ENCODE measurements around the gene CDC42BPG. TPM values are rescaled to one million over a fixed set of nuclear protein-coding genes. Genes with fewer than 3 reads are reported as not detected.

Gene CDC42BPG
- total and polyA plus RNA-seq, 9 of the 15 experiments (the other 6 are each of a cell fraction or from before 2014, with no cell fraction given), result 0.04 to 8.8 (median 2.1) TPM

DNA sequence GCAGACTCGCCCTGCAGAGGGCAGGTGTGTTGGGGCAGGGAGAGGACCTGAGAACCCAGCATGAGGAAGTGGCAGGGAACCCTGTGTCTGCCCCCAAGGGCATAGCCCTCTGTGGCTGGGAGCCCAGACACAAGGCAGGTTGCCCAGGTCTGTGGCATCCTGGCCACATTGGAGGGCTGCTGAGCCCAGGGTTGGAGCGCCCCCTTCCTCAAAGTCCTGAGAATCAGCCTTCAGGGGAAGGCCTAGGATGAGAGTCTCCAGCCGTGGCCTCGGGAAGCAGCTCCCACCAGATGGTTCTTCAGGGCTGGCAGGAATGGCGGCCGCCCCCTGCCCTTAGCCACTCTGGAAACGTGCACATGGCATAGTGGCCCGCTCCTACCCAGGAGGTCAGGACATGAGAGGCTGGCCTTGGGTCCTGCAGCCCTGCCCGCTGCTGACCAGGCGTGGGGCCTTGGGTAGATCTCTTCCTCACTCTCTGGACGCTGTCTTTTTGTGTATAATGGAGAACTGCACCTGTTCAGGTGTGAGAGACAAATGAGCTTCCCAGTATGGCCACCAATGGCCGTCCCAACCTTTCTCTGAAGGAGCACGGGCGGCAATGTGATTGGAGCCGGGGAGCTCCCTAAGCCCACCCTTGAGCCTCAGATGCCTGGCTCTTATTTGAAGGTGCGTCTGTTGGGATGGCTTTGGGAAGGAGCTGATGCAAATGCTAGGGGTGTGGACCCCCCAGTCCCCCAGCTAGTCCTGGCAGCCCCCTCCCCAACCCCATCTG, 4.6 kb upstream of the CDC42BPG start:
- Histone ChIP-seq H3K79me2 (ENCODE audit: control insufficient read depth, insufficient read depth, low read length) (peaks cover 2% of the 10 kb centered on the region; the same call in 2 of the 3 replicates), H2AFZ (ENCODE audit: low read depth, low read length) (peak overlapping the region; percentile 61), H3K9me1 (ENCODE audit: control insufficient read depth, insufficient read depth, low read length) (no peaks in the 10 kb centered on the region), H3K4me1 (replicated peaks in 1 of 2; ENCODE audit: control insufficient read depth in 2 of 2, insufficient read depth in 2 of 2, low read length in 2 of 2) (peaks cover 38 to 82% of the 10 kb centered on the region in 2 experiments), H3K4me3 (no peak overlapping the region), H3K4me2 (ENCODE audit: insufficient read depth, low read length) (no peak overlapping the region; the same call in 1 of the 2 replicates), H3K9me3 (replicated peaks; ENCODE audit: control insufficient read depth, insufficient read depth, low read depth, low read length) (no peaks in the 10 kb centered on the region), H3K27me3 (ENCODE audit: control insufficient read depth in 2 of 2, insufficient read depth in 2 of 2, low read length in 2 of 2) (no peaks in the 10 kb centered on the region; a peak in 1 of 5 replicates), H3K9ac (ENCODE audit: insufficient read depth in 1 of 2, low read depth in 2 of 2, low read length in 2 of 2) (peak overlapping the region in 1 of 2 experiments; percentile 87; a peak in 2 of 4 replicates), H3K27ac (ENCODE audit: extremely low read depth, low read depth, low read length) (no peak overlapping the region), H3K36me3 (ENCODE audit: control insufficient read depth, insufficient read depth, low read length) (peaks cover 10% of the 10 kb centered on the region; the same call in 1 of the 3 replicates), H4K20me1 (replicated peaks; ENCODE audit: control insufficient read depth, insufficient read depth, low read length) (no peaks in the 10 kb centered on the region)
- BruUV-seq (replicated peaks), result no TSS peak
- intact Hi-C loops (cut with micrococcal nuclease) (loop anchor here (5.0 to 10.0 kb wide), 2 partner anchors 263 to 406 kb away; partner anchors contain the start of gene TM7SF2), in situ Hi-C loops (cut with MboI) (loop anchor here (5.0 kb wide), 2 partner anchors 43 to 148 kb away; partner anchors contain the start of gene BATF2)
- DNase-seq (ENCODE audit: extremely low read depth in 1 of 4, low spot score in 3 of 4) (peak in 1 of 4 experiments; percentile 33), ATAC-seq (no peak), FAIRE-seq (no peak)
- ChIA-PET CTCF (ENCODE audit: low intra/inter-chr PET ratio) (interaction anchor here (1.5 to 3.7 kb wide), 2 partner anchors 45 to 148 kb away, joined by 4 to 39 read pairs; partner anchors contain the start of gene BATF2), POLR2A (interaction anchor here (0.7 to 4.4 kb wide), 7 partner anchors 15 to 331 kb away, joined by 3 to 26 read pairs (median 7); partner anchors contain the start of genes ARL2 and EHD1)
- WGBS (ENCODE audit: insufficient coverage, low coverage, missing lambda C conversion rate), result 76% methylated on average over 15 of the region's 16 CpGs
- TF ChIP-seq MCM3 (IDR thresholded peaks at IDR 0.05) (no peak), NONO (IDR thresholded peaks at IDR 0.05; ENCODE audit: low read depth in 2 of 2, low read length in 1 of 2) (0 out of 4 replicates have a peak, but pooled peaks of 1 of the 2 experiments have one; percentile 25), ZSCAN29 (IDR thresholded peaks at IDR 0.05) (no peak), ELF2 (CRISPR knock-in tag; IDR thresholded peaks at IDR 0.05) (no peak), ARID1B (IDR thresholded peaks at IDR 0.05) (0 out of 2 replicates have a peak, but pooled peaks have one; percentile 7), SMAD3 (CRISPR knock-in tag; conservative IDR thresholded peaks at IDR 0.05) (no peak), ILK (tag; IDR thresholded peaks at IDR 0.05; ENCODE audit: borderline replicate concordance, low read depth) (no peak), RBM14 (IDR thresholded peaks at IDR 0.05; ENCODE audit: borderline replicate concordance, insufficient read depth, low read depth, low read length) (no peak), STAG1 (CRISPR knock-in tag; IDR thresholded peaks at IDR 0.05; ENCODE audit: borderline replicate concordance) (no peak)
- TF ChIP-seq, protein P1, sequence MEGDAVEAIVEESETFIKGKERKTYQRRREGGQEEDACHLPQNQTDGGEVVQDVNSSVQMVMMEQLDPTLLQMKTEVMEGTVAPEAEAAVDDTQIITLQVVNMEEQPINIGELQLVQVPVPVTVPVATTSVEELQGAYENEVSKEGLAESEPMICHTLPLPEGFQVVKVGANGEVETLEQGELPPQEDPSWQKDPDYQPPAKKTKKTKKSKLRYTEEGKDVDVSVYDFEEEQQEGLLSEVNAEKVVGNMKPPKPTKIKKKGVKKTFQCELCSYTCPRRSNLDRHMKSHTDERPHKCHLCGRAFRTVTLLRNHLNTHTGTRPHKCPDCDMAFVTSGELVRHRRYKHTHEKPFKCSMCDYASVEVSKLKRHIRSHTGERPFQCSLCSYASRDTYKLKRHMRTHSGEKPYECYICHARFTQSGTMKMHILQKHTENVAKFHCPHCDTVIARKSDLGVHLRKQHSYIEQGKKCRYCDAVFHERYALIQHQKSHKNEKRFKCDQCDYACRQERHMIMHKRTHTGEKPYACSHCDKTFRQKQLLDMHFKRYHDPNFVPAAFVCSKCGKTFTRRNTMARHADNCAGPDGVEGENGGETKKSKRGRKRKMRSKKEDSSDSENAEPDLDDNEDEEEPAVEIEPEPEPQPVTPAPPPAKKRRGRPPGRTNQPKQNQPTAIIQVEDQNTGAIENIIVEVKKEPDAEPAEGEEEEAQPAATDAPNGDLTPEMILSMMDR (IDR thresholded peaks at IDR 0.05 in 2 of 3, conservative IDR thresholded peaks at IDR 0.05 in 1 of 3; ENCODE audit: insufficient read depth in 2 of 3, low read depth in 1 of 3, low read length in 3 of 3), result peak; percentile 32 to 56 (median 43); a peak in 4 of 6 replicates
- TF ChIP-seq, protein P2, sequence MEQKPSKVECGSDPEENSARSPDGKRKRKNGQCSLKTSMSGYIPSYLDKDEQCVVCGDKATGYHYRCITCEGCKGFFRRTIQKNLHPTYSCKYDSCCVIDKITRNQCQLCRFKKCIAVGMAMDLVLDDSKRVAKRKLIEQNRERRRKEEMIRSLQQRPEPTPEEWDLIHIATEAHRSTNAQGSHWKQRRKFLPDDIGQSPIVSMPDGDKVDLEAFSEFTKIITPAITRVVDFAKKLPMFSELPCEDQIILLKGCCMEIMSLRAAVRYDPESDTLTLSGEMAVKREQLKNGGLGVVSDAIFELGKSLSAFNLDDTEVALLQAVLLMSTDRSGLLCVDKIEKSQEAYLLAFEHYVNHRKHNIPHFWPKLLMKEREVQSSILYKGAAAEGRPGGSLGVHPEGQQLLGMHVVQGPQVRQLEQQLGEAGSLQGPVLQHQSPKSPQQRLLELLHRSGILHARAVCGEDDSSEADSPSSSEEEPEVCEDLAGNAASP (IDR thresholded peaks at IDR 0.05), result no peak
- TF ChIP-seq, protein P3, sequence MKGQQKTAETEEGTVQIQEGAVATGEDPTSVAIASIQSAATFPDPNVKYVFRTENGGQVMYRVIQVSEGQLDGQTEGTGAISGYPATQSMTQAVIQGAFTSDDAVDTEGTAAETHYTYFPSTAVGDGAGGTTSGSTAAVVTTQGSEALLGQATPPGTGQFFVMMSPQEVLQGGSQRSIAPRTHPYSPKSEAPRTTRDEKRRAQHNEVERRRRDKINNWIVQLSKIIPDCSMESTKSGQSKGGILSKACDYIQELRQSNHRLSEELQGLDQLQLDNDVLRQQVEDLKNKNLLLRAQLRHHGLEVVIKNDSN (CRISPR knock-in tag; IDR thresholded peaks at IDR 0.05), result no peak

Measured in K562 (cell line).